Fibroblast of the aortic adventitia (primary cell): Measurements from ENCODE around the gene PARPBP. TPM values are rescaled to one million over a fixed set of nuclear protein-coding genes. Genes with fewer than 3 reads are reported as not detected.
A peak's percentile ranks its signal among the peaks of the same experiment; 100 is the strongest.
"Not testable (repeated sequence)": the region's sequence is repeated elsewhere in the genome, so short reads cannot be mapped to it uniquely, and the experiment has no call there.

Source experiments
- DNase-seq: peaks from one replicate; pipeline ENCODE4 v3.0.0-alpha.2; 2010; ENCODE audit warnings: low read depth
- H3K4me3 ChIP-seq: 2 replicates; pipeline ENCODE4 v1.5.1; 2011; ENCODE audit warnings: low read depth, mild to moderate bottlenecking, control low read depth, low read length, moderate library complexity
- CTCF ChIP-seq: IDR thresholded peaks from 2 replicates; pipeline ENCODE4 v1.5.1; 2011; ENCODE audit warnings: mild to moderate bottlenecking, low read length, control low read depth, inconsistent platforms; ENCODE audit not compliant: insufficient read depth
- small RNA-seq: library from RNA; depleted of rRNA; stranded (forward); fragments of <200 nt; gene quantifications from one replicate; pipeline ENCODE3, GENCODE V24; 2012
- total RNA-seq: library from RNA; depleted of rRNA; stranded (reverse); fragments of >200 nt; gene quantifications from 2 replicates; pipeline ENCODE4 v1.2.3, GENCODE V29; 2012; ENCODE audit warnings: low replicate concordance

Gene PARPBP
- total RNA-seq, 1 donor: 15.8 TPM

DNA sequence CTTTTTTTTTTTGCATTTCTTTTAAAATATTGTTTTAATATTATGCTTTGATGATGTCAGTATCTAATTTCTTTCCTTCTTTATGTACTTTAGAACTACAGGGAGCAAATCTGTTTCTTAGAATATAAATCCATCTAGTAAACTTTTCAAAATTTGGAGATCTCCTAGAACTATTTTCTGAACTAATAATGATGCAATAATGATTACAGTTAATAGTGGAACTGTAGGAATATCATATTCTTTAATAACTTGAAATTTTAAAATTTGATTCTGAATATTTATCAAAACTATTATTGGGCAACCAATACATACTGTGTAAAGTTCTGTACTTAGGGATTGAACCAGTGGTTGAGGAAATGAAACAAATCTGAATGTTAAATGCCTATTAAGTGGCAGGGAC, 100.8 kb downstream of the PARPBP start:
- no peak overlapping the region for H3K4me3 ChIP-seq
- DNase-seq: no peak

GRCh38 chr12:102227954-102228353, 108.0 kb downstream of the PARPBP start:
- H3K4me3 ChIP-seq: no peak overlapping the region
- no peak for TF ChIP-seq CTCF
- DNase-seq: no peak

More for the DNA sequence above, 100.8 kb downstream of the PARPBP start:
- TF ChIP-seq CTCF: no peak

DNA sequence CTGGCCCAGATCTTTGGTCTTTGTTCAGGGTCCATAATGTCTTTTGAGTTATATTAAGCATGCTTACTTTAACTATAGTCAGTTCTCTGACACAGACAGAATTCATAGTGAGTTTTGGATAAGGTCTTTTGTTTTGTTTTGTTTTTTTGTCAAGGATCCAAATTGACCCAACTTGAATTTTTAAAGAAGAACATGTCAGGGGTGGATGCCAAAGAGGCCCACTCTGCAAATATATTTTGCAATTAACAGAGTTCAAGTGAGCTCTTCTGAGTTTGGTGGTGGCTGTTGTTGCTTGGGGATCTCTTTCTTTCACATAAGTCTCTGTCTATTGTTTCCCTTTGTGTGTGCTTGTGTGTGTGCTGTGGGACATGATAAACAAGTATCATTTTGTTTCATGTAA, 112.1 kb downstream of the PARPBP start:
- H3K4me3 ChIP-seq: no peak overlapping the region
- no peak for DNase-seq
- no peak for TF ChIP-seq CTCF

DNA sequence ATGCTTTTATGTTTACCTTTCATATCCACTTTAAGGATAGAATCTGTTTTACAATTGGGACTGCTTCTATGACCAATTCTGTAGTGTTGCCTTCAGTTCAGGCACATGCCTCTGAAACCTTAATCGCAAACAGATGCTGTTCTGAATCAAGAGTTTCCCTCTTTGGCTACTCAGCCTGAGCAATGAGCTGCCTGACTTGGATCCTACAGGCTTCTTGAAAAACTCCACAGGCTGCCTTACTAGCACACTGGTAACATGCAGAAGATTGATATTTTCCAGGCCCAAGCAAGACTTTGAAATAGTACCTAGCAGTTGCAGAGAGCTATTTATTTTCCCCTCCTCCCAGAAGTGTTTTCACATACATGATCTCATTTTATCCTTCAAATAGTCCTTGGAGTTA, 112.5 kb downstream of the PARPBP start:
- DNase-seq: peak; percentile 74
- H3K4me3 ChIP-seq: no peak overlapping the region
- TF ChIP-seq CTCF: no peak

- no peak overlapping the region for H3K4me3 ChIP-seq
- no peak for TF ChIP-seq CTCF
- no peak for DNase-seq
These were observed 114.6 kb downstream of the PARPBP start for GRCh38 chr12:102234599-102234998.

- DNase-seq, H3K4me3 ChIP-seq: not testable (repeated sequence)
These were observed 120.9 kb downstream of the PARPBP start for GRCh38 chr12:102240859-102241258.

Small RNA genes within 50 kb of the gene (small RNA-seq; reads per million reads assigned to genes)
- gene RN7SL793P: not detected

Other genes with a start within 250 kb of the PARPBP start
- 18.1 and 41.5 TPM in 2 replicates for gene DRAM1, start 242.6 kb upstream of the PARPBP start, total RNA-seq
- 58.5 and 141 TPM in 2 replicates for gene WASHC3, start 58.2 kb upstream of the PARPBP start, total RNA-seq
- gene NUP37, start 69 bp upstream of the PARPBP start, total RNA-seq: 29.8 and 36.2 TPM in 2 replicates
- gene PMCH, start 77.7 kb downstream of the PARPBP start, total RNA-seq: 0.27 TPM in 1 of 2 replicates, not detected in the other